GM23248 (cell line): ENCODE results near the gene TCHH. TPM values are rescaled to one million over a fixed set of nuclear protein-coding genes. Genes with fewer than 3 reads are reported as not detected.

Experiments used
- DNase-seq: peaks from one replicate; pipeline ENCODE4 v3.0.0-alpha.2; 2015
- H2AFZ ChIP-seq: fragments of 200-600 bp; sonication (generic); 2 replicates; pipeline ENCODE4 v1.6.1; 2016; ENCODE audit warnings: antibody characterized with exemption
- H3F3A ChIP-seq: fragments of 200-600 bp; sonication (generic); 2 replicates; pipeline ENCODE4 v1.6.1; 2016; ENCODE audit warnings: mild to moderate bottlenecking, antibody characterized with exemption, mixed run types; ENCODE audit not compliant: insufficient read depth
- H3K27ac ChIP-seq: fragments of 200-600 bp; sonication (generic); 2 replicates; pipeline ENCODE4 v1.5.1; 2016; ENCODE audit warnings: mild to moderate bottlenecking
- H3K27me3 ChIP-seq: fragments of 200-600 bp; sonication (generic); replicated peaks from 2 replicates; pipeline ENCODE4 v1.6.1; 2016; ENCODE audit warnings: mild to moderate bottlenecking; ENCODE audit not compliant: insufficient read depth
- H3K36me3 ChIP-seq: fragments of 200-600 bp; sonication (generic); 2 replicates; pipeline ENCODE4 v1.6.1; 2016; ENCODE audit warnings: low read depth, mild to moderate bottlenecking
- H3K4me1 ChIP-seq: fragments of 200-600 bp; sonication (generic); 2 replicates; pipeline ENCODE4 v1.6.1; 2016; ENCODE audit warnings: mild to moderate bottlenecking; ENCODE audit not compliant: insufficient read depth
- H3K4me2 ChIP-seq: fragments of 200-600 bp; sonication (generic); one replicate; pipeline ENCODE4 v1.6.1; 2016; ENCODE audit warnings: mild to moderate bottlenecking; ENCODE audit not compliant: unreplicated experiment
- H3K4me3 ChIP-seq: fragments of 200-600 bp; sonication (generic); 2 replicates; pipeline ENCODE4 v1.5.1; 2016; ENCODE audit warnings: mild to moderate bottlenecking
- H3K79me2 ChIP-seq: fragments of 200-600 bp; sonication (generic); 2 replicates; pipeline ENCODE4 v1.6.1; 2016; ENCODE audit warnings: mild to moderate bottlenecking; ENCODE audit not compliant: insufficient read depth
- H3K9ac ChIP-seq: fragments of 200-600 bp; sonication (generic); 2 replicates; pipeline ENCODE4 v1.6.1; 2016; ENCODE audit warnings: mild to moderate bottlenecking
- H3K9me2 ChIP-seq: fragments of 200-600 bp; sonication (generic); 2 replicates; pipeline ENCODE4 v1.6.1; 2016; ENCODE audit warnings: mixed run types, mild to moderate bottlenecking, moderate library complexity; ENCODE audit not compliant: insufficient read depth
- H3K9me3 ChIP-seq: fragments of 200-600 bp; sonication (generic); one replicate; pipeline ENCODE4 v1.6.1; 2017; ENCODE audit warnings: low read depth
- H4K20me1 ChIP-seq: fragments of 200-600 bp; sonication (generic); 2 replicates; pipeline ENCODE4 v1.6.0; 2016; ENCODE audit not compliant: insufficient read depth
- EZH2 ChIP-seq: fragments of 200-600 bp; sonication (generic); IDR thresholded peaks from 2 replicates; pipeline ENCODE4 v1.6.1; 2018; ENCODE audit warnings: antibody characterized with exemption, mild to moderate bottlenecking; ENCODE audit not compliant: insufficient read depth, poor library complexity, severe bottlenecking
- EZH2phosphoT487 ChIP-seq: fragments of 200-600 bp; sonication (generic); IDR thresholded peaks from 2 replicates; pipeline ENCODE4 v1.6.1; 2018; ENCODE audit warnings: antibody characterized with exemption, moderate library complexity, mild to moderate bottlenecking, low read depth; ENCODE audit not compliant: insufficient read depth
- WGBS, 2 experiments: methylation state at CpG; one replicate each; pipeline ENCODE4 v1.1.6; 2015 to 2017; ENCODE audit warnings: low lambda C conversion rate in 2 of 2, low coverage in 1 of 2; ENCODE audit errors: missing lambda C conversion rate in 2 of 2; 5-methylcytosine and 5-hydroxymethylcytosine counted together
- in situ Hi-C: fragments of 300-500 bp; cut with MboI; formaldehyde crosslinking; loops from 2 replicates; pipeline ENCODE4 v1.15.0; 2020
- polyA plus RNA-seq: library from polyadenylated mRNA; unstranded; fragments of >200 nt; fragmentation: Nextera tagmentation; extraction: Ambion mirVana; gene quantifications from 2 replicates; pipeline ENCODE4 v1.2.1, GENCODE V29; 2016
- total RNA-seq: library from RNA; depleted of rRNA; stranded (reverse); fragments of >200 nt; shearing (Covaris generic); gene quantifications from 2 replicates; pipeline ENCODE4 v1.2.3, GENCODE V29; 2014

TCHH gene
- total and polyA plus RNA-seq, 2 experiments from 2014 or later, result 0.08 to 0.22 TPM

DNA sequence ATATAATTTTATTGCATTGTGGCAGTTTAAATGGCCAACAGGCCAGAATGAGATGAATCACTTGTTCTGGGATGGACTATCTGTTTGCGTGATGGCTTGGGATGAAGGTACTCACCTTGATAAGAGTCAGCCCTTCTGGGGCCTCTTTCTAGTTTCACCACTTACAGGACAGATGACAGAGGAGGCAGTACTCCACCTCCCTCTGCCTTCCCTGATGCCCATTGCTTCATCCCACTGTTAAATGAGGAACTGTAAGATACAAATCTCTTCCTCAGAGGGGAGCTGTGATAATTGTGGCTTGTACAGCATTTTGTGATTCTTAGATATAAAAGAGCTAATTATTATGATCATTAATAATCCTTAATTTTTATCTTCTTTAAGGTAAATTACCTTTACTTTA, 3.7 kb upstream of the TCHH start:
- H3K79me2 ChIP-seq, result no peaks in the 10 kb centered on the region
- no peaks in the 10 kb centered on the region for H3F3A ChIP-seq
- no peak overlapping the region for H3K4me2 ChIP-seq
- H3K27ac ChIP-seq, result no peak overlapping the region
- no peak overlapping the region for H3K4me3 ChIP-seq
- no peaks in the 10 kb centered on the region for H3K36me3 ChIP-seq
- H4K20me1 ChIP-seq, result no peaks in the 10 kb centered on the region
- 0 out of 2 replicates have a peak, but pooled peaks cover 6% of the 10 kb centered on the region for H3K4me1 ChIP-seq
- in situ Hi-C loops, result no loop called here
- no peak overlapping the region for H2AFZ ChIP-seq
- H3K9me2 ChIP-seq, result no peaks in the 10 kb centered on the region
- peaks cover 77% of the 10 kb centered on the region for H3K27me3 ChIP-seq
- TF ChIP-seq EZH2phosphoT487 (no peak), EZH2 (no peak)
- WGBS, 2 experiments, result 84 to 93% methylated on average over 1 of the region's 1 CpG
- H3K9ac ChIP-seq, result no peak overlapping the region
- H3K9me3 ChIP-seq, result no peaks in the 10 kb centered on the region
- no peak for DNase-seq

DNA sequence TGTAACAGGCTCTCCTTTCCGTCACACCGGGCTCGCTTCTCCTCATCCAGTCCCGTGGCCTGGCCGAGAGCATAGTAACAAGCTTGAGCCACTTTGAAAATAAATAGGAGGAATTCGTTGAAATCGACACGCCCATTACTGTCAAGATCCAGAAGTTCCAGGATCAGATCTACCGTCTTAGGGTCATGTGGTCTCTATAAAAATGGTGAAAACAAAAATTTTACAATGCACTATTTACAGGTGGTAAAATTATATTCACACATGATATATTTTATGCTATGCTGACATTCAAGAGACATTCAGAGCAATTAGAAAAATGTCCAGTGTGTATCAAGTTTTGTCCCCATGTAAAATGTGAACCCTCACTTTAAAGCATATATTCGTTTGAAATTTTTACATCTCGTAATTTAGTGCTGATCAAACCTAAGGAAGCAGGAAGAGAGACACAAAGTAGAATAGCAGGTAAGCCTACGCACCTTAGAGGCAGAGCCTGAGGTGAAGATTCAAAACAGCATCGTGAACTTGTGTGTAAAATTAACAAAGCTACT, 2.3 kb downstream of the TCHH start:
- H3K36me3 ChIP-seq, result no peaks in the 10 kb centered on the region
- no peaks in the 10 kb centered on the region for H3K79me2 ChIP-seq
- peaks cover 4% of the 10 kb centered on the region for H3F3A ChIP-seq
- no peaks in the 10 kb centered on the region for H3K9me3 ChIP-seq
- WGBS, 2 experiments, result 25% methylated on average over 13 of the region's 13 CpGs
- TF ChIP-seq EZH2phosphoT487, result no peak
- TF ChIP-seq EZH2, result no peak
- in situ Hi-C loops, result no loop called here
- H3K27me3 ChIP-seq, result peaks cover 59% of the 10 kb centered on the region
- H3K4me3 ChIP-seq, result peak overlapping the region; percentile 73
- peaks cover 13% of the 10 kb centered on the region; the same call in 1 of the 2 replicates for H3K4me1 ChIP-seq
- H3K27ac ChIP-seq, result no peak overlapping the region
- H3K9ac ChIP-seq, result no peak overlapping the region
- no peaks in the 10 kb centered on the region for H4K20me1 ChIP-seq
- H2AFZ ChIP-seq, result peak overlapping the region; percentile 83
- DNase-seq, result peak; percentile 28
- H3K9me2 ChIP-seq, result no peaks in the 10 kb centered on the region
- peak overlapping the region; percentile 99 for H3K4me2 ChIP-seq

DNA sequence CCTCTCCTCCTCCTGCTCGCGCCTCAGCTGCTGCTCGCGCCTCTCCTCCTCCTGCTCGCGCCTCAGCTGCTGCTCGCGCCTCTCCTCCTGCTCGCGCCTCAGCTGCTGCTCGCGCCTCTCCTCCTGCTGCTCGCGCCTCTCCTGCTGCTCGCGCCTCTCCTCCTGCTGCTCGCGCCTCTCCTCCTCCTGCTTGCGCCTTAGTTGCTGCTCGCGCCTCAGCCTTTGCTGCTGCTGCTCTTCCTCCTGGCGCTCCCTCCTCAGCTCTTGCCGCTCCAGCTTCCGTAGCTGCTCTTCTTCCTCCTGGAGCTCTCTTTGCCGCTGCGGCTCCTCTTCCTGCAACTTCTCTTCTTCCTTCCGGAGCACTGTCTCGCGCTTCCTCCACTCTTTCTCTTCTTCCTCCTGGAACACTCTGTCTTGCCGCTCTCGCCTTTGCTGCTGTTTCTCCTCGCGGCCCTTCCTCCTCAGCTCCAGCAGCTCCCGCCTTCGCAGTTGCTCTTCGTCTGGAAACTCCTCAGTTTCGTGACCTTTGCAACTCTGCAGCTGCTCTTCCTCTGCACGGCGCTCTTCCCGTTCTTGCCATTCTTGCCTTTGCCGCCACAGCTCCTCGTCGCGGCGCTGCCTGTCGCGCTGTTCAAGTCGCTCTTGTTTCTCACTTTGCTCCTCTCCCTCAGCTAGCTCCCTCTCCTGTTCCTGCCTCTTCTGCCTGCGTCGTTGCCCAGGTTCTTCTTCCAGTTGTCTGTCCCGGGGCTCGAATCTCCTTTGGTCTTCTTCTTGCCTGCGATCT, 3.0 kb downstream of the TCHH start:
- TF ChIP-seq EZH2, result peak; percentile 14
- no peak for TF ChIP-seq EZH2phosphoT487
- in situ Hi-C loops, result no loop called here
- peaks cover 59% of the 10 kb centered on the region for H3K27me3 ChIP-seq
- H3K9ac ChIP-seq, result no peak overlapping the region
- no peaks in the 10 kb centered on the region for H3K79me2 ChIP-seq
- H3F3A ChIP-seq, result peaks cover 4% of the 10 kb centered on the region
- peak; percentile 52 for DNase-seq
- H3K27ac ChIP-seq, result no peak overlapping the region
- no peaks in the 10 kb centered on the region for H3K9me3 ChIP-seq
- no peaks in the 10 kb centered on the region for H3K9me2 ChIP-seq
- H2AFZ ChIP-seq, result peak overlapping the region; percentile 83
- peak overlapping the region; percentile 99 for H3K4me2 ChIP-seq
- H3K36me3 ChIP-seq, result no peaks in the 10 kb centered on the region
- WGBS, 2 experiments, result 1 to 2% methylated on average over 28 to 53 of the region's 53 CpGs
- H3K4me1 ChIP-seq, result peaks cover 7% of the 10 kb centered on the region; the same call in 1 of the 2 replicates
- H3K4me3 ChIP-seq, result peak overlapping the region; percentile 73
- H4K20me1 ChIP-seq, result no peaks in the 10 kb centered on the region

DNA sequence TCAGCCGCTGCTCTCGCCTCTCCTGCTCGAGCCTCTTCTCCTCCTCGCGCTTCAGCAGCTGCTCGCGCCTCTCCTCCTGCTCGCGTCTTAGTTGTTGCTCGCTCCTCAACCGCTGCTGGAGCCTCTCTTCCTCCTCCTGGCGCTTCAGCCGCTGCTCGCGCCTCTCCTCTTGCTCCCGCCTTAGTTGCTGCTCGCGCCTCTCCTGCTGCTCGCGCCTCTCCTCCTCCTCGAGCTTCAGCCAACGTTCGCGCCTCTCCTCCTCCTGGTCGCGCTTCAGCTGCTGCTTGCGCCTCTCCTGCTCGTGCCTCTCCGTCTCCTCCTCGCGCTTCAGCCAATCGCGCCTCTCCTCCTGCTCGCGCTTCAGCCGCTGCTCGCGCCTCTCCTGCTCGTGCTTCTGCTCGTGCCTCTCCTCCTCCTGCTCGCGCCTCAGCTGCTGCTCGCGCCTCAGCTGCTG, 3.7 kb downstream of the TCHH start:
- no peak overlapping the region for H3K9ac ChIP-seq
- no peaks in the 10 kb centered on the region for H3K79me2 ChIP-seq
- no peaks in the 10 kb centered on the region for H3K36me3 ChIP-seq
- no peak overlapping the region for H3K27ac ChIP-seq
- peaks cover 62% of the 10 kb centered on the region for H3K27me3 ChIP-seq
- H3K9me2 ChIP-seq, result no peaks in the 10 kb centered on the region
- H3K9me3 ChIP-seq, result no peaks in the 10 kb centered on the region
- peak; percentile 63 for DNase-seq
- H3K4me1 ChIP-seq, result peaks cover 7% of the 10 kb centered on the region; the same call in 1 of the 2 replicates
- H3F3A ChIP-seq, result peaks cover 12% of the 10 kb centered on the region
- peak overlapping the region; percentile 99 for H3K4me2 ChIP-seq
- WGBS, 2 experiments, result 2 to 9% methylated on average over 7 to 44 of the region's 44 CpGs
- TF ChIP-seq EZH2phosphoT487, result no peak
- H2AFZ ChIP-seq, result peak overlapping the region; percentile 83
- in situ Hi-C loops, result no loop called here
- H4K20me1 ChIP-seq, result no peaks in the 10 kb centered on the region
- H3K4me3 ChIP-seq, result peak overlapping the region; percentile 73
